A549 treated with CpdA at 1 μM for 4 hours (cell line): ENCODE data around the gene ANKRD49. TPM values are rescaled to one million over a fixed set of nuclear protein-coding genes. Genes with fewer than 3 reads are reported as not detected.

Experiments
- total RNA-seq: library from RNA; stranded (reverse); fragments of 200-300 nt; extraction: Qiagen RNA extraction; gene quantifications from 5 replicates; pipeline ENCODE4 v1.2.3, GENCODE V29; 2022; ENCODE audit warnings: low read depth

Gene ANKRD49, protein sequence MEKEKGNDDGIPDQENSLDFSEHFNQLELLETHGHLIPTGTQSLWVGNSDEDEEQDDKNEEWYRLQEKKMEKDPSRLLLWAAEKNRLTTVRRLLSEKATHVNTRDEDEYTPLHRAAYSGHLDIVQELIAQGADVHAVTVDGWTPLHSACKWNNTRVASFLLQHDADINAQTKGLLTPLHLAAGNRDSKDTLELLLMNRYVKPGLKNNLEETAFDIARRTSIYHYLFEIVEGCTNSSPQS
- 5.7 to 8.8 TPM (median 6.5 TPM) in 5 replicates for total RNA-seq

DNA sequence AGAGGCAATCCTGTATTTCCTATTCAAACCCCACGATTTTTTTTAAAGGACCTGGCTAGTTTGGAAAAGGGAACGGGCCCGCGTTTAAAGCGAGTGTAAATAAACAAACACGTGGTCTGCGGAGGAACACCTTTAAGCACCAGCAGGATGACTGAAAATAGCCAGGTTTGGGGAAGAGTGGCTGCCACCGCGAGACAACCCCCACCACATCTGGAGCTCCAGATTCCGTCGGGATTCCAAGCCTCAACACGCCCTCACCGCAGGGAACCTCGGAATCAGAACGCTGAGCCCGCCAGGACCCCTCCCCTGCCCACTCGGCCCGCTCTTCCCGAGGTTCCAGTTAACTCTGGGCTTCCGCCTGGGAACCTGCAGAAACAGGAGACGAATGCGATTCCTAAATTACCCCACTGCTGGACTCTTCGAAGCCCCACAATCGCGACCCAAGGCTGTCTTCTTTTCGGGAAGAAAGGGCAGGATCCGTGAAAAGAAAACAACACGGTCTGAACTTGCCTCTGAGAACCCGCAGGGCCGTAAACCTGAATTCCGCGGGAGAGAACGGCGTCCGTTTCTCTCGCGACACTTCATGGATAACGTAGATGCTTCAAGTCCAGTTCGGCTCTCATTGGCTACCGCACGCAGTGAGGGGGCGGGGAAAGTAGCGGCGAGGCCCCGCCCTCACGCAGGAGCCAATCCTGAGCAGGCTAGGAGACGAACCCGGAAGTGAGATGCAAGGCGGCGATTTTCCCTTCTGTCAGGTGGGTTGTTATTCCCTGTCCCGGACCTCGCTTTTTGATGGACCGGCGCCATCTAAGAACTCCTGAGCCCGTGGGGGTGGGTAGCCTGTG lies at the start of gene ANKRD49, which contains the start of gene MRE11:
Gene ANKRD49 (plus strand): TSS at position 704 of the 845 bp plus-strand sequence. CDS start 2,710 bp downstream, outside the sequence.
Gene MRE11 (minus strand): TSS at position 564 of the 845 bp plus-strand sequence. CDS start 1,043 bp downstream, outside the sequence.

DNA sequence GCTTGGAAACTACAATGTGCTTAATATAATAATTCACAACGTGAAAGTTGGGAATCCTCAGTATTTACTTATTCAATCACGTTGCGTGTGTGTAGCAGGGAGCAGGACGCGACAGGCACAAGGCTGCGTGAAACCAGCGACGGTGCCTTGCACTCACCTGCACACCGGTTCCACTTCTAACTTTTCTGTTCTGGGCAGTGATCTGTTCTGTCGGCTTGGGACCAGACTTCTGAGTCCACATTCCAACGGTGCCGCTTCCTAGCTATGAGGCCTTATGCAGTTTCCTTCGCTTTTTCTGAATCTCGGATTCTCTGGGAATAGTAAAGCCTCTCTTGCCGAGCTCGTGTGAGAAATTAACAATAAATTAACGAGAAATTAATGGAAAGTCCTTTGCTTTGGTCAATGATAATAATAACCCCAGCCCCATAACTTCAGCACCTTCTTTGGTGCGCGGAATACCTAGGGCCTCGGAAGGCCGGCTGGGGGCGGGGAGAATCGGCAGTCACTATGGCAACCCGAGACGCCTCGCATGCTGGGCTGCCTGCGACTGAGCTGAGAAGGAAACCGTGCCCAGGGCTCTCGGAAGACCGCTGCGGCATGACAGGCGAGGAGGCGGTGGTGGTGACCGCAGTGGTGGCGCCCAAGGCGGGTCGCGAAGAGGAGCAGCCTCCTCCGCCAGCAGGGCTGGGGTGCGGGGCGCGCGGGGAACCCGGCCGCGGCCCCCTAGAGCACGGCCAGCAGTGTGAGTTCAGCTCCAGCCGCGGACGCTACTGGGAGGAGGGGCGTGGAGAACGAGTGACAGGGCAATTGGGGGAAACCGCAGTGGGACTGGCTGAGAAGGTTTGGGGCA lies 18.4 kb downstream of the ANKRD49 start, which contains the start of gene C11orf97:
Gene C11orf97 (plus strand): TSS at position 530 of the 850 bp plus-strand sequence. CDS start 68 bp downstream, at position 598.

DNA sequence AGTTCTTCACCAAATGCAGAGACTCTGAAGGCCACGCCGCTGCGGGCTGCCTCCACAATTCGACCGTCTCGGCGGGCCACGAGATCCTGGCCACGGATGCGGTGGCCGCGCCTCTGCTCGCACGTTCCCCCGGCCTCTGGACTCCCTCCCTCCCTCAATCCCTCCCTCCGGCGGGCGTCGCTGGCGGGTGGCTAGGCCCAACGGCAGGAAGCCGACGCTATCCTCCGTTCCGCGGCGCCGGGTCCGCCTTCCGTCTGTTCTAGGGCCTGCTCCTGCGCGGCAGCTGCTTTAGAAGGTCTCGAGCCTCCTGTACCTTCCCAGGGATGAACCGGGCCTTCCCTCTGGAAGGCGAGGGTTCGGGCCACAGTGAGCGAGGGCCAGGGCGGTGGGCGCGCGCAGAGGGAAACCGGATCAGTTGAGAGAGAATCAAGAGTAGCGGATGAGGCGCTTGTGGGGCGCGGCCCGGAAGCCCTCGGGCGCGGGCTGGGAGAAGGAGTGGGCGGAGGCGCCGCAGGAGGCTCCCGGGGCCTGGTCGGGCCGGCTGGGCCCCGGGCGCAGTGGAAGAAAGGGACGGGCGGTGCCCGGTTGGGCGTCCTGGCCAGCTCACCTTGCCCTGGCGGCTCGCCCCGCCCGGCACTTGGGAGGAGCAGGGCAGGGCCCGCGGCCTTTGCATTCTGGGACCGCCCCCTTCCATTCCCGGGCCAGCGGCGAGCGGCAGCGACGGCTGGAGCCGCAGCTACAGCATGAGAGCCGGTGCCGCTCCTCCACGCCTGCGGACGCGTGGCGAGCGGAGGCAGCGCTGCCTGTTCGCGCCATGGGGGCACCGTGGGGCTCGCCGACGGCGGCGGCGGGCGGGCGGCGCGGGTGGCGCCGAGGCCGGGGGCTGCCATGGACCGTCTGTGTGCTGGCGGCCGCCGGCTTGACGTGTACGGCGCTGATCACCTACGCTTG lies 50.2 kb downstream of the ANKRD49 start, which contains the start of gene FUT4:
Gene FUT4 (plus strand): TSS at position 227 of the 951 bp plus-strand sequence. CDS start 213 bp downstream, at position 440.

Other genes with a start within 250 kb of the ANKRD49 start
- 0.09 TPM in 1 of 5 replicates, not detected in the others for gene IZUMO1R, start 189.4 kb upstream of the ANKRD49 start, total RNA-seq
- gene GPR83, start 92.6 kb upstream of the ANKRD49 start, total RNA-seq = 0.06 to 0.14 TPM (median 0.09 TPM) in 5 replicates
- gene MRE11, start 140 bp upstream of the ANKRD49 start, total RNA-seq = 12.0 to 21.9 TPM (median 16.1 TPM) in 5 replicates
- not detected in 5 replicates for gene C11orf97, start 18.5 kb downstream of the ANKRD49 start, total RNA-seq
- gene FUT4, start 49.9 kb downstream of the ANKRD49 start, total RNA-seq = 2.1 to 3.0 TPM (median 2.5 TPM) in 5 replicates
- gene PIWIL4, start 73.4 kb downstream of the ANKRD49 start, total RNA-seq = 0.19 to 0.49 TPM (median 0.29 TPM) in 5 replicates